GM12801 (cell line): Measurements from ENCODE around the gene MCM7.

Source experiments
- CTCF ChIP-seq: IDR thresholded peaks from one replicate; pipeline ENCODE4 v1.5.1; 2011; ENCODE audit warnings: control low read depth; ENCODE audit not compliant: insufficient read length; ENCODE audit errors: extremely low read depth

MCM7 gene

GRCh38 chr7:100099452-100099851 is 1.7 kb downstream of the MCM7 start:
- no peak for TF ChIP-seq CTCF

GRCh38 chr7:100098913-100099312 is 2.3 kb downstream of the MCM7 start:
- no peak for TF ChIP-seq CTCF

GRCh38 chr7:100095704-100096103 is 5.5 kb downstream of the MCM7 start:
- TF ChIP-seq CTCF: no peak

- no peak for TF ChIP-seq CTCF
Measured at GRCh38 chr7:100095289-100095688, 5.9 kb downstream of the MCM7 start.

GRCh38 chr7:100093925-100094486 is 7.2 kb downstream of the MCM7 start:
- TF ChIP-seq CTCF: no peak

GRCh38 chr7:100093498-100093897 is 7.7 kb downstream of the MCM7 start:
- TF ChIP-seq CTCF: no peak

- no peak for TF ChIP-seq CTCF
Measured at GRCh38 chr7:100093054-100093453, 8.1 kb downstream of the MCM7 start.
